CD8-positive, alpha-beta memory T cell (primary cell): ENCODE results near the gene CNP. TPM values are rescaled to one million over a fixed set of nuclear protein-coding genes. Genes with fewer than 3 reads are reported as not detected.

Experiments used
- CTCF ChIA-PET: fragments of 350-600 bp; sonication (Branson Sonifier 250); formaldehyde crosslinking; loops from one replicate; lab custom pipeline; 2021; ENCODE audit warnings: antibody characterized with exemption; lab: Charles Lee
- POLR2A ChIA-PET: fragments of 350-600 bp; sonication (Branson Sonifier 250); formaldehyde crosslinking; loops from one replicate; lab custom pipeline; 2021; ENCODE audit warnings: antibody characterized with exemption; lab: Charles Lee
- DNase-seq, 5 donors: peaks; one replicate each; pipeline versions ENCODE4 v3.0.0 to v3.0.0-alpha.2; 2020 to 2022; ENCODE audit warnings: mixed read lengths in 1 of 5
- H3K27ac ChIP-seq: one replicate; pipeline ENCODE4 v1.7.0; 2013; ENCODE audit warnings: low read depth, mild to moderate bottlenecking, low read length, moderate library complexity
- H3K27me3 ChIP-seq: 2 replicates; pipeline ENCODE4 v1.7.0; 2013; ENCODE audit warnings: low read length, mild to moderate bottlenecking; ENCODE audit not compliant: insufficient read depth, poor library complexity, severe bottlenecking
- H3K36me3 ChIP-seq: 2 replicates; pipeline ENCODE4 v1.7.0; 2013; ENCODE audit warnings: mild to moderate bottlenecking, low read length, moderate library complexity; ENCODE audit not compliant: insufficient read depth
- H3K4me1 ChIP-seq: 2 replicates; pipeline ENCODE4 v1.7.0; 2013; ENCODE audit warnings: mild to moderate bottlenecking, low read length, moderate library complexity; ENCODE audit not compliant: insufficient read depth
- H3K4me3 ChIP-seq: 2 replicates; pipeline ENCODE4 v1.7.0; 2013; ENCODE audit warnings: mild to moderate bottlenecking, low read length
- H3K9me3 ChIP-seq: 2 replicates; pipeline ENCODE4 v1.7.0; 2013; ENCODE audit warnings: mild to moderate bottlenecking, low read length
- H3K27ac Mint-ChIP-seq, 8 donors: one replicate each; pipeline ENCODE4 v1.8.0; 2020 to 2021; ENCODE audit warnings: mixed read lengths in 8 of 8, mild to moderate bottlenecking in 6 of 8, inconsistent platforms in 3 of 8, moderate library complexity in 3 of 8
- H3K27me3 Mint-ChIP-seq, 2 donors: one replicate each; pipeline ENCODE4 v1.8.0; 2020 to 2021; ENCODE audit warnings: mixed read lengths in 2 of 2, mild to moderate bottlenecking in 1 of 2, moderate library complexity in 1 of 2
- H3K36me3 Mint-ChIP-seq, 3 donors: one replicate each; pipeline ENCODE4 v1.8.0; 2020 to 2021; ENCODE audit warnings: mixed read lengths in 3 of 3, inconsistent platforms in 1 of 3, mild to moderate bottlenecking in 1 of 3
- H3K4me1 Mint-ChIP-seq, 3 donors: one replicate each; pipeline ENCODE4 v1.8.0; 2020 to 2021; ENCODE audit warnings: mixed read lengths in 3 of 3, inconsistent platforms in 1 of 3, mild to moderate bottlenecking in 1 of 3
- H3K4me3 Mint-ChIP-seq, 7 donors: one replicate each; pipeline ENCODE4 v1.8.0; 2020 to 2021; ENCODE audit warnings: mixed read lengths in 7 of 7, mild to moderate bottlenecking in 6 of 7, moderate library complexity in 4 of 7, inconsistent platforms in 2 of 7
- H3K9me3 Mint-ChIP-seq, 5 donors: one replicate each; pipeline ENCODE4 v1.8.0; 2020 to 2022; ENCODE audit warnings: mixed read lengths in 5 of 5, mild to moderate bottlenecking in 3 of 5, moderate library complexity in 2 of 5, inconsistent platforms in 1 of 5
- polyA plus RNA-seq: library from polyadenylated mRNA; unstranded; fragments of 300-500 nt; fragmentation: Illumina TruSeq; gene quantifications from one replicate; pipeline ENCODE4 v1.2.3, GENCODE V29; 2021
- total RNA-seq, 2 experiments: library from RNA; stranded (reverse); gene quantifications; one replicate each; pipeline ENCODE4 v1.2.3, GENCODE V29; 2021

CNP gene
- total and polyA plus RNA-seq, 3 experiments from 2014 or later: 35.3 to 71.6 (median 70.3) TPM

DNA sequence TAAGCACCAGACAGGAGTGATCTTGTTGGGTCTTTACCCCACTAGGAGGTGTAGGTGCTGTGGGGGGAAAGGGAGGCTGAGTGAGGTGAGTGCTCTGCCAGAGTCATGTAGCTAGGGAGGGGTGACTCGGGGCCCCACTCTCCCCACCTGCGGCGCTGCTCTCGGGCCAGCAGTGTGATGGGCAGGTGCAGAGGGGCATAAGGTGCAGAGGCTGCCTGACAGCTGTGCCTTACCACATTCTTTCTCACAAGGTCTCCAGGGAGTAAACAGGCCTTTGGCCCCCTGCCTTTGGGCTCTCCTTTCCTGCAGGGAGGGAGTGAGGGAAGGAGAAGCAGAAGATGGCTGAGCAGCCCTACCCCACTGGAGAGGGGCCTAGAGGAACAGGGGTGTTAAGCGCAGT lies 4.5 kb upstream of the CNP start:
- Histone ChIP-seq H3K27ac (no peak overlapping the region), H3K4me3 (no peak overlapping the region), H3K4me1 (peaks cover 8% of the 10 kb centered on the region), H3K36me3 (no peaks in the 10 kb centered on the region), H3K9me3 (no peaks in the 10 kb centered on the region), H3K27me3 (no peaks in the 10 kb centered on the region)
- H3K27ac Mint-ChIP-seq: no peak overlapping the region
- POLR2A ChIA-PET: no interaction called here
- no peak for DNase-seq
- peaks cover 0 to 2% of the 10 kb centered on the region in 2 donors for H3K27me3 Mint-ChIP-seq
- no peak overlapping the region for H3K4me3 Mint-ChIP-seq
- no peaks in the 10 kb centered on the region for H3K9me3 Mint-ChIP-seq
- no peaks in the 10 kb centered on the region for H3K36me3 Mint-ChIP-seq
- H3K4me1 Mint-ChIP-seq: peaks cover 13 to 17% (median 13%) of the 10 kb centered on the region in 3 donors
- CTCF ChIA-PET: interaction anchor here (0.9 to 3.4 kb wide), 8 partner anchors 13 to 152 kb away, joined by 3 to 12 read pairs (median 5); partner anchors contain the start of gene DNAJC7

DNA sequence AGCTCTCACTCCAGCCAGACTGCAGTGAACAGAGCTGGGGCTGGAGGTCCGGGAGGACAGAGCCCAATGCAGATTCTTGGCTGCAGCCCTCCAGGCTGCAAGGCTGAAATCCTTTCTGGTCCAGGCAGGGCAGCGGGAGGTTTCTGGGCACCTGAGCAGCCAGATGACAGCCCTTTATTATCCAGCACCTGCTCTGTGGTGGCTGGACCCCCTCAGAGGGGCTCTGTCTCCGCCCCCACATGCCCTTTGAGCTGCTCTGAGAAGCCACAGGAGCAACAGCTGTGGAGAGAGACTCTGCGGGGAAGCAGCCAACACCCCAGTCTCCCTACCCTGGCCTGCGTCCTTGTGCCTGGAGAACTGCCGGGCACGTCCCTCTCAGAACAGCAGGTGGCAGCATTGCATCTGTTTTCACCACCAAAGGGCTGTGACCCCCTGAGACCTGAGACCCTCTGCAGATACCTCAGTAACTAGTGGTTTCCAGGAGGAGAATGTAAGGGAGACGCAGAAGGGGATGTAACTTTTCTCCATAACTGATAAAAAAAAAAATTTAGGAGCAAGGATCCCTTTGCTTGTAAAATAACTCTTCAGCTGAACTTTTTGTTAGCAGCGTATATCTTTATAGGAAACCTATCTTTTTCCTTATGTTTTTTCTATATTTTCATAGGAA lies 3.7 kb upstream of the CNP start:
- H3K4me1 ChIP-seq: peaks cover 15% of the 10 kb centered on the region
- H3K27me3 ChIP-seq: no peaks in the 10 kb centered on the region
- peaks cover 16 to 25% (median 20%) of the 10 kb centered on the region in 3 donors for H3K4me1 Mint-ChIP-seq
- no peaks in the 10 kb centered on the region for H3K36me3 Mint-ChIP-seq
- no peak overlapping the region for H3K27ac ChIP-seq
- no peak overlapping the region for H3K4me3 ChIP-seq
- POLR2A ChIA-PET: interaction anchor here (0.7 kb wide), 1 partner anchor 135 kb away, joined by 3 read pairs; no protein-coding TSS in a partner anchor
- CTCF ChIA-PET: interaction anchor here (0.8 to 3.4 kb wide), 22 partner anchors 9 to 177 kb away, joined by 3 to 14 read pairs (median 4); partner anchors contain the start of genes DHX58, DNAJC7 and ODAD4
- peak overlapping the region in 2 of 7 donors; percentile 43 to 64 for H3K4me3 Mint-ChIP-seq
- peak overlapping the region in 2 of 8 donors; percentile 27 to 57 for H3K27ac Mint-ChIP-seq
- DNase-seq: peak; percentile 49 to 77 (median 58)
- H3K36me3 ChIP-seq: no peaks in the 10 kb centered on the region
- no peaks in the 10 kb centered on the region for H3K27me3 Mint-ChIP-seq
- no peaks in the 10 kb centered on the region for H3K9me3 Mint-ChIP-seq
- H3K9me3 ChIP-seq: no peaks in the 10 kb centered on the region

DNA sequence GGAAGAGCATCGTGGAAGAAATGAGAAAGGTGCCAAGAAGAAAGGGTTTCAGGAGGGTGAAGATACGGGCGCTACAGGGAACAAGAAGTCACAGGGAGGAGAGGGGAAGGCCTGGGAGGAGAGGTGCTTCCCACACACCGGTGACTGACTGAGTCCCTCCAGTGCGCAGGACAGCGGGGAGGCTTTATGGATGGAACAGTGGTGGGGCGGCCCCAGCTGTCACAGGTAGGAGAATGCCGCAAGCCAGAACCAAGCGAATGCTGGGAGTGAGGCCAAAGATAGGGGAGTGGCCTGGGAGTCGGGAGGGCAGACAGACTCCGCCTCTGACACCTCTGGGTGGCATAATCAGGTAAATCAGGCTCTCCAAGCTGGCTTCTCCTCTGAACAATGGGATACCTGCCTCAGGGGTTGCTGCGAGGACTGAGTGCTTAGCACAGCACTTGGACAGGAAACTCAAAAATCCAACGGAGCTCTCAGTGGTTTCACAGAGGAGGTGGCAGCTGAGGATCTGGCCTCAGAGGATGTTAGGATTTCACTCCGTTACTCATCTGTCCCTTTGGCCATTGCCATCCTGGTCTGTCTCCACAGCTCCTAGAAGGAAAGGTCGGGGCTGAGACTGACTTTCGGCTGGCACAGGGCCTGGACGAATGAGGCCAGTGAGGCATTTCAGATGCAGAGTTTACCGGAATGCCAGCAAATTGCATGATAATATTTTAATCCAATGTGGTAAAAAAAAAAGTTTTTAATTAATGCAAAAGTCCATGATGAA lies 717 bp upstream of the CNP start:
- peak overlapping the region; percentile 69 for H3K4me3 ChIP-seq
- H3K9me3 Mint-ChIP-seq: no peaks in the 10 kb centered on the region
- H3K4me3 Mint-ChIP-seq: peak overlapping the region; percentile 82 to 94 (median 88)
- peaks cover 0 to 14% (median 0%) of the 10 kb centered on the region in 3 donors for H3K36me3 Mint-ChIP-seq
- no peaks in the 10 kb centered on the region for H3K9me3 ChIP-seq
- peaks cover 27 to 49% (median 31%) of the 10 kb centered on the region in 3 donors for H3K4me1 Mint-ChIP-seq
- no peaks in the 10 kb centered on the region for H3K27me3 ChIP-seq
- H3K27ac Mint-ChIP-seq: peak overlapping the region; percentile 55 to 99 (median 91)
- POLR2A ChIA-PET: interaction anchor here (0.6 to 2.4 kb wide), 15 partner anchors 36 to 626 kb away, joined by 3 to 35 read pairs (median 5); partner anchors contain the start of genes ACLY, DHX58, DNAJC7 and GHDC
- peak overlapping the region; percentile 71 for H3K27ac ChIP-seq
- peak; percentile 40 to 72 (median 58) for DNase-seq
- no peaks in the 10 kb centered on the region for H3K27me3 Mint-ChIP-seq
- no peaks in the 10 kb centered on the region for H3K36me3 ChIP-seq
- H3K4me1 ChIP-seq: peaks cover 20% of the 10 kb centered on the region
- CTCF ChIA-PET: interaction anchor here (0.6 to 2.4 kb wide), 16 partner anchors 9 to 217 kb away, joined by 3 to 11 read pairs (median 4); partner anchors contain the start of genes DHX58, DNAJC7, JUP and NKIRAS2

GRCh38 chr17:41967141-41967920 lies 736 bp downstream of the CNP start:
- ChIA-PET POLR2A (interaction anchor here (0.5 to 2.4 kb wide), 7 partner anchors 37 to 421 kb away, joined by 3 to 35 read pairs (median 6); partner anchors contain the start of genes ACLY, DNAJC7, ODAD4 and STAT3), CTCF (interaction anchor here (0.8 to 2.4 kb wide), 4 partner anchors 49 to 146 kb away, joined by 3 to 11 read pairs (median 7); partner anchors contain the start of genes DHX58 and DNAJC7)
- Mint-ChIP-seq H3K9me3 (no peaks in the 10 kb centered on the region), H3K4me1 (peaks cover 29 to 55% (median 37%) of the 10 kb centered on the region in 3 donors), H3K4me3 (peak overlapping the region; percentile 73 to 94 (median 85)), H3K27me3 (no peaks in the 10 kb centered on the region), H3K36me3 (peaks cover 0 to 24% (median 2%) of the 10 kb centered on the region in 3 donors), H3K27ac (peak overlapping the region; percentile 60 to 88 (median 78))
- peaks cover 3% of the 10 kb centered on the region for H3K36me3 ChIP-seq
- H3K4me3 ChIP-seq: peak overlapping the region; percentile 69
- H3K9me3 ChIP-seq: no peaks in the 10 kb centered on the region
- peak in 2 of 5 donors; percentile 7 to 8 for DNase-seq
- H3K4me1 ChIP-seq: peaks cover 20% of the 10 kb centered on the region
- H3K27me3 ChIP-seq: no peaks in the 10 kb centered on the region
- H3K27ac ChIP-seq: peak overlapping the region; percentile 71

GRCh38 chr17:41967921-41968578 lies 1.5 kb downstream of the CNP start:
- peaks cover 20% of the 10 kb centered on the region for H3K4me1 ChIP-seq
- no peaks in the 10 kb centered on the region for H3K27me3 Mint-ChIP-seq
- H3K4me1 Mint-ChIP-seq: peaks cover 29 to 57% (median 41%) of the 10 kb centered on the region in 3 donors
- ChIA-PET POLR2A (interaction anchor here (2.4 kb wide), 1 partner anchor 49 kb away, joined by 35 read pairs; the partner anchor contains the start of gene DNAJC7), CTCF (interaction anchor here (0.8 to 1.2 kb wide), 2 partner anchors 48 to 148 kb away, joined by 3 read pairs; no protein-coding TSS in a partner anchor)
- H3K36me3 Mint-ChIP-seq: peaks cover 0 to 31% (median 7%) of the 10 kb centered on the region in 3 donors
- no peaks in the 10 kb centered on the region for H3K9me3 ChIP-seq
- DNase-seq: no peak
- no peaks in the 10 kb centered on the region for H3K27me3 ChIP-seq
- H3K36me3 ChIP-seq: peaks cover 10% of the 10 kb centered on the region
- H3K27ac ChIP-seq: no peak overlapping the region
- H3K9me3 Mint-ChIP-seq: no peaks in the 10 kb centered on the region
- peak overlapping the region; percentile 73 to 90 (median 85) for H3K4me3 Mint-ChIP-seq
- H3K4me3 ChIP-seq: no peak overlapping the region
- peak overlapping the region; percentile 48 to 88 (median 78) for H3K27ac Mint-ChIP-seq

DNA sequence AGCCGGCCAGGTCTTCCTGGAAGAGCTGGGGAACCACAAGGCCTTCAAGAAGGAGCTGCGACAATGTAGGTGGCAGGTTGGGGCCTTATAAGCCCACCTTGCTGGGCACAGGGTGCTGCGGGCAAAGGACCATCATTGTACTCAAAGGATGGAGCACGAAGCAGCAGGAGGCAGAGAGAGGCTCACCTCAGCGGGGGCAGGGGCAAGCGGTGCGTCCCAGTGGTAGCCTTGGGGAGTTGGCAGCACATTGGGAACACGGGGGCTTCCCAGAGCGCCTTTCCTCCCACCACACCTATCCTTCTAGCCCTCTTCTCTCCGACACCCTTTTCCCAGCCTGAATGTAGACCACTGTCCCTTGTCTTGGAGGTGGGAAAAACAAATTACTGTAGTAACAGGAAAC lies 2.1 kb downstream of the CNP start:
- H3K27ac Mint-ChIP-seq: peak overlapping the region in 3 of 8 donors; percentile 66 to 79 (median 70)
- Histone ChIP-seq H3K36me3 (peaks cover 11% of the 10 kb centered on the region), H3K4me3 (no peak overlapping the region), H3K27ac (no peak overlapping the region), H3K9me3 (no peaks in the 10 kb centered on the region), H3K4me1 (peaks cover 20% of the 10 kb centered on the region), H3K27me3 (no peaks in the 10 kb centered on the region)
- H3K4me1 Mint-ChIP-seq: peaks cover 31 to 57% (median 41%) of the 10 kb centered on the region in 3 donors
- no peak for DNase-seq
- H3K36me3 Mint-ChIP-seq: peaks cover 0 to 37% (median 7%) of the 10 kb centered on the region in 3 donors
- ChIA-PET CTCF (interaction anchor here (0.8 to 1.2 kb wide), 2 partner anchors 48 to 147 kb away, joined by 3 read pairs; no protein-coding TSS in a partner anchor), POLR2A (no interaction called here)
- H3K27me3 Mint-ChIP-seq: no peaks in the 10 kb centered on the region
- no peaks in the 10 kb centered on the region for H3K9me3 Mint-ChIP-seq
- peak overlapping the region in 5 of 7 donors; percentile 9 to 86 (median 69) for H3K4me3 Mint-ChIP-seq
